ENCODE results near the gene CYYR1.

GRCh38 chr21:26512664-26513063 is 60.4 kb downstream of the CYYR1 start:
- TF ChIP-seq POLR2A (IDR thresholded peaks at IDR 0.05) (no peak), CTCF (IDR thresholded peaks at IDR 0.05) (no peak)
